CD4-positive, alpha-beta T cell treated with Interleukin-6 for 4 hours (primary cell): Measurements from ENCODE around the gene COMMD9.

Experiments
- DNase-seq: peaks from one replicate; pipeline ENCODE4 v3.0.0-alpha.2; 2020; ENCODE audit warnings: mixed read lengths

The COMMD9 gene

DNA sequence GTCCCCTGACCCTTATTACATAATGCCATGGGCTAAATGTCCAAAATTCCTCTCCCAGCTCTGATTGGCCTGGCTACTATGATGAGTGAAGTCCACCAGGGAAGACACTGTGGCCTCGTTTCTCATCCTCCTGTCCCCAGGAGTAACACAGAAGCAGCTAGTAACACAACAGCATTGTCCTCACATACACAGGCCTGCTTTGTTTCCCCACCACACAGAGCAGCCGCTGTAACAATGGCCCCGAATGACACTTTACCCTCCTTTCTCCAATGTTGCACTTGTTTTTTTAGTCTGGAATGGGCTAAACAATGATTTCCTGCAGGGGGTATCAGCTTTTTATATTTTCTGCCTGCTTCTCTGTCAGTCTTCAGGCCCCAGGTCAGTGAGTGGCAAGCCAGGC lies 6.7 kb upstream of the COMMD9 start, which contains the start of gene PRR5L:
TSS of gene PRR5L (plus strand) at position 363 of the 400 bp plus-strand sequence. CDS start 104,834 bp downstream, outside the sequence.
- DNase-seq = no peak

DNA sequence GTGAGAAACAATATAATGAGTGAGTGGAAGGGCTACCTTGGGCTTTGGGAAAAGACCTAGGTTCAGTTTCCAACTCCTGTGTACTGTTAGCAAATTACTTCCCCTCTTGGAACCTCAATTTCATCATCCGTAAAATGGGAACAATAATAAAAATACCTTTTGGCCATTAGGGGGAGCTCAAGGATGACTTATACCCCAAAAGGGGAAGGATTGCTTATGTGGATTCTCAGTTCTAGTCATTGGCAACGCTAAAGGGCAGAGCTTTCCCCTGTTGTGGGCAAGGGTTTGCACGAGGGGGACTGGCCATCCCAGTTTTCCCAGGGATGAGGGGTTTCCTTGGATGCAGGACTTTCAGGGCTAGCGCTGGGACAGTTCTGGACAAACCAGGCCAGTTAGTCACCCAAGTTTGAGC lies 3.1 kb upstream of the COMMD9 start:
- no peak for DNase-seq

DNA sequence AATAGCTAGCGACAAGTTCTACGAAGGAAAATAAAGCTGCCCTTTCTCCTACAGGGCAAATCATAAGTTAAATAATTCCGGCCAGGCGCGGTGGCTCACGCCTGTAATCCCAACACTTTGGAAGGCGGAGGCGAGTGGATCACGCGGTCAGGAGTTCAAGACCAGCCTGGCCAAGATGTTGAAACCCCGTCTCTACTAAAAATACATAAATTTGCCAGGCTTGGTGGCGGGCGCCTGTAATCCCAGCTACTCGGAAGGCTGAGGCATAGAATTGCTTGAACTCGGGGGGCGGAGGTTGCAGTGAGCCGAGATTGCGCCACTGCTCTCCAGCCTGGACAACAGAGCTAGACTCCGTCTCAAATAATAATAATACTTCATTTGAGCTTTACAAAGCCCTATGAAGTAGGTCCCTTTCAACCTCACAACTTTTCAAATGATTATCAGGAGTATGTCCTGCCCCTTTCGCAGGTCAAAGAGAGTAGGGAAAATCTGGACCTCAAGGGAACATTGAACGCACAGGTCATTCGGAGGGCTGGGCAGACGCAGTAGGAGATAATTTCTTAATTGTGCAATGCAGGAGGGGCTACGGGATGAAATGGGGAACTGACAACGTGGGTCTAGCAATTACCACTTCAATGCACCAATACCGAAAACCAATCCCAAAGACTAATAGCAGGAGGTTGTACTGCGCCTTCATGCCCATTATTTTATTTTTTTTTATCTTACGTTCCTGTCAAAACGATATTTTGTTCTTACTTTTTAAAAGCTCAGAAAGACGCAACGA lies 590 bp downstream of the COMMD9 start:
- no peak for DNase-seq

DNA sequence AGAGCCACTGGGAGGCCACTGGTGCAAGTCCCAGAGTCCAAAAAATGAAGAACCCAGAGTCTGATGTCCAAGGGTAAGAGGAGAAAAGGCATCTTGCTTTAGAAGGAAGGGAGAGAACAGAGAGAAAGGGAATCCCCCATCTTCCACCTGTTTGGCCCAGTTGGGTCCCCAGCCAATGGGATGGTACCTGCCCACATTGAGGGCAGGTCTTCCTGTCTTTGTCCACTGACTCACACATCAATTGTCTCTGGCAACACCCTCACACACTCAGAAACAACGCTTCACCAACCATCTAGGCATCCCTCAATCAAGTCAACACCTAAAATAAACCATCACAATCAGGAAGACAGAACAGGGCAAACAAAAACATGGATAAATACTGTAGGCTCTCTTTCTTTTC lies 6.3 kb downstream of the COMMD9 start:
- no peak for DNase-seq

DNA sequence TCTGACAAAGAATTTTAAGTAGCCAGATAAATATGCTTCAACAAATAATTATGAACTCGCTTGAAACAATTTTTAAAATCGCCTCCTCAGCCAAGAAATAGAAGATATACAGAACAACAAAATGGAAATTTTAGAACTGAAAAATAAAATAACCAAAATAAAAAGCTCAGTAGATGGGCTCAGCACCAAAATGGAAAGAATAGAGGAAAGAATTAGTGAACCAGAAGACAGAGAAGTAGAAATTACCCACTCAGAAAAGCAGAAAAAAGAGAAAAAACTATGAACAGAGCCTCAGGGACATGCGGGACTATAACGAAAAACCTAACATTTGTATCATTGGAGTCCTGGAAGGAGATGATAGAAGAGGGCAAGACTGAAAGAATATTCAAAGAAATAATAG lies 7.4 kb downstream of the COMMD9 start:
- DNase-seq = no peak

DNA sequence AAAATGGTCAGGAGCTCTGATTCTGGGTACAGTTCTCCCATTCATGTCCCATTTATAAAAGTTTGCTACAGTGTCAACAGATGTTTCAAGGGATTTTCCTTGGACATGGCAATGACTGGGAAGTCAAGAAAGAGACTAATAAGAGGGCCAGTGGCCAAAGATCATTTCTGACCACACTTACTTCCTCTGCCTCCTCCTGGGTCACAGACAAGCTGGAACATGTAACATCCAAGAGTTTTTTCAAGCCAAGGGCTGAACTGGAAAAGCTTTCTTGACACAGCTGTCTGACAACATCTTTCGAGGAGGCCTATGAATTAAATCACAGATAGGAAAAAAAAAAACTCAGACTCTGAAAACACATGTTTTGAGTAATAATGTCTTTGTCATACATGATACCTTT lies 8.7 kb downstream of the COMMD9 start:
- DNase-seq = no peak

DNA sequence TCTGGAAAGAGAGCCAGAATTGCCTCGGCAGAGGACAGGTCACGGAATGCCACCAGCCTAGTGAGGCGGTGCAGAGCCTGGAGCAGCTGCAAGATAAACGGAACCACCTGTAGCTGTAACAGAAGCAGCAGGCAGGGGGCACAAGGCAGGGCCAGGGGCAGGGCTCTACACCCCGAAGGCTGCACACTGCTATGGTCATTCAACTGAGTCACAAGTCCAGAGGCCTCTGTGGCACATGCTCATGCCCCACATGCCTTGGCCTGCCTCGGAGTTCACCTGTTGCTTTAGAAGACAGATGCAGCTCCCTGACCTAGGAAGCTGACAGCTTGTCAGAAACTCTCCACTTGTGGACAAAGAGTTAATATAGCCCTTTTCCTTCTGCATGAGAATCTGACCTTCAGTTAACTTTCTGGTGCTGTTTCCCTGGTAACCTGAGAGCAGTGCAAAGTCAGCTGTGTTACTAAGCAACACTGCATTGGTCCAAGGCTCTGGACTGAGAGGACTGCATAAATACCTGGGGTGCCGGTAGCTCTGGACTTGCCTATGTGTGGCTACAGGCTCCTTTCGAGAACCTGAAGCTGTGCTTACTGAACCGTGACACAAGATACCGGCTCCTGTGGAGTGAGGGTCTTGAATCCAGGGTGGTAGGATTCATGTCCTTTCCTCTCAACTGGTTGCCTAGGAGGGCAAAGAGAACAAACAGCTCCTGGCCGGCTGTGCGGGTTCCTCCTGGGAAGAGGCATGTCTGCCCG lies 10.5 kb downstream of the COMMD9 start:
- no peak for DNase-seq

DNA sequence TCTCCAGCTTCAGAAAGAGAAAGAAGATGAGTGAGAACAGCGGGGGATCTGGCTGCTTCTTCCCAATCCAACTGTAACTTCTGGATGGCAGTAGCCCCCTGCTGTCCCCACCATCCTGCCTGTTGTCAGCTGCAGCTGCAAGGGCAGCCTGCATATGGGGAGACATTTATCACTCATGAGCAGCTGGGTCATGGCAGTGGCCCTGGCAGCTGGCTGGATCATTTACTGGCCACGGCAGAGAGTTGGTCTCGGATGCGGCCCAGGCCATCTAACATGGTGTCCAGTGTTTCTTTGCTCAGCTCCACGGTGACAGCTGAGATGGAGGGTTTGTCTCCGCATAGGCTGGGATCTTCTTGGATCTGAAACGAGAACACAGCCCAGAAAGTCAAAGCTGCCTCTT lies 14.8 kb downstream of the COMMD9 start:
- no peak for DNase-seq

DNA sequence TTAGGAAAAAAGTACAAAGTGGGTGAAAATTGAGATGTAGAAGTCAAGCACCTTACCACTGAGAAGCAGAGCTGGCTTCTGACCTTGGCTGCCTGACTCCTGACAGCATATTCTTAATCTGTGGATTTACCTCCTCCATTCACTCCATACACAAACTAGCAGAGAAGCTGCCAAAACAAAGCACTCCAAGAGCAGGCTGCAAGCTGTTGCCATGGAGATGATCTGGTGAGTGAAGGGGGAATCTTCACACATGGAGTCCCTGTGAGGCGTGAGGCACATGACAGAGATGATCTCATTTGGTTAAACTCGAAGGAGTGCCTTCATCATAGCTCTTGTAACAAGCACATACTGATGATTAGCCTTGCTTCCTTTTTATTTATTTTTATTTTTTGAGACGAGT lies 16.1 kb downstream of the COMMD9 start:
- DNase-seq = no peak

DNA sequence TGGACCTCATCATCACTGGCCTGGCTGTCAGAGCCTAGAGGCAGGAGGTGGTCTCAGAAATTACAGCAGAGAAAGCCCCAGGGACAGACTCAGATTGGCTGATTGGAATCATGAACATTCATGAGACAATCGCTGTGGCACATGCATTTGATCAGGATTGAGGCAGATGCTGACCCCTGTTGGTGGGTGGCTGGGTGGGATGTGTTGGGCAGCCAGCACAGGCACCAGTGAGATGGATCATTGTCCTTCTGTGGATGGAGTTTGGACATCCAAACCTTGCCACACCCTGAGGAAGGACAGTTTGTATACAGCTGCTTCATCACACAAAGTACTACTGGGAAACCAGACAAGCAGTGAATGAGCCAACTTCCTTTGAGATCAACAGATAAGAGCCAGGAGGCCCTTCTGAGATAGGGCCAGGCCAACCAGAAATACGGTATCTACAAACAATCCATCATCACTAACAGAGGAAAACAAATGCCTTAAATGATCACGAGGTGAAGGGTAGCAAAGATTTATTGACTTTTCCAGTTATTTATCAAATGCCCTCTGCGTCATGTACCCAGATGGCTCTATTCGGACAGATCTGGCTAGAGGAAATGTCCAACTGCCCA lies 17.3 kb downstream of the COMMD9 start:
- DNase-seq = no peak

DNA sequence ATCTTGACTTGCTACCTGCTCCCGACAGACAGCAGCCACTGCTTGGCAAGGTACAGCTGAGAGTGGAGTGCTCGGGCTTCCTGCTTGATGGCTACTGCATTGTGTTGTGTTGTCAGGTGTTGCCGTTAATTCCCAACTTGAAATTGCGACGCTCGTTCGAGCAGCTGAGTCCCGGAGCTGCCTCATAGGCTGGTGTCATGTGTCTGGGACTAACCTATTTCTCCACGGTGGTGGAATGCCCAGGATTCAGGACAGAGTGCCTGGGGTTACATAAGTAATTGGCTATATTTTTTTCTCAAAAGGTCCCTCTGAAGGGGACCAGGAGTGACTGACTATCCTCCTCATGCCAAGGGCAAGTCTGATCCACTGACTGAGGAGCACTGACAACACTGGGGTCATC lies 18.5 kb downstream of the COMMD9 start:
- DNase-seq = no peak

DNA sequence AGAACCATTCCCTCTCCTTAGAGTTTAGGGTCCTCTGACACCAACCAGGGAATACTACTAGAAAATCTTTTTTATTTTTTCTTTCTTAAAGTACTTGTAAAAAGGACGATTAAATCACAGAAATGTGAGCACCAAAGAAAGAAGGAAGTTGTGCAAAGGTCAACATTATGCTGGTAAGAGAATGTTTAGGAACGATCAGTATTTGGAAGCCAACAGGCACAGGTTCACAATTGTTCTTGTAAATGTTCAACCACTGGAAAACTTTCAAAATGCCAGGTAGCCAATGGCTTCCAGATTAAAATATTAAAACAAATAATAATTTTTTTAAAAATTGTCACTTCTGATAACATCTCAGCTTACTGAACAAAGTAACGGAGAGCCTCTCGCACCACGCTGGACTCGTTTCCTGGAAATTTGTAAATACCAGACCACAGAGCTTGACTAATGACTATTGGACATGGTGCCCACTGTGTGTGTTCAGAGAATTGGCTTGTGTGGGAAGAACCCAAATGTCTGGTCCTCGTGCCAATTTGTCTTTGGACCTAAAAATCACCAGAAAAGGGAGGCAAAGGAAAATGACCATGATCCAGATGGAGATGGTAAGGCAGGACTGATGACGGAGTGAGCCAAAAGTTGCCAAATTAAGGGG lies 20.8 kb downstream of the COMMD9 start:
- no peak for DNase-seq

DNA sequence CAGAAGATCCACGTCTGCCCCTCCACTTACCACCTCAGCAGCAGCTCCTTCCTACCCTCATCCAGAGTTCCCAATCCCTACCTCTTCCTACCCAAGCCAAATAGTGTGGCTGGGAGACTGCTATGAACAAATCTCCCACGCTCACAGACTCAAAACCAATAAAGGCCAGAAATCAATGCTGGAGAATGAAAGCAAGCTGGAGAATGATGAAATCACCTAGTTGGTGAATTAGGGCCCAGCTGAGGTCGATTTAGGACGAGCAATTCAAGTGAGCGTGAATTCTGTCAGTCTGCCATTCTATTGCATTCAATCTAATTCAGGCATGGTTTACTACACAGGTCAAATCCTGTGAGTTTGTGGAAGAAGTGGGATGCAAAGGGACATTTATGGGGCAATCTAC lies 22.5 kb downstream of the COMMD9 start:
- no peak for DNase-seq

DNA sequence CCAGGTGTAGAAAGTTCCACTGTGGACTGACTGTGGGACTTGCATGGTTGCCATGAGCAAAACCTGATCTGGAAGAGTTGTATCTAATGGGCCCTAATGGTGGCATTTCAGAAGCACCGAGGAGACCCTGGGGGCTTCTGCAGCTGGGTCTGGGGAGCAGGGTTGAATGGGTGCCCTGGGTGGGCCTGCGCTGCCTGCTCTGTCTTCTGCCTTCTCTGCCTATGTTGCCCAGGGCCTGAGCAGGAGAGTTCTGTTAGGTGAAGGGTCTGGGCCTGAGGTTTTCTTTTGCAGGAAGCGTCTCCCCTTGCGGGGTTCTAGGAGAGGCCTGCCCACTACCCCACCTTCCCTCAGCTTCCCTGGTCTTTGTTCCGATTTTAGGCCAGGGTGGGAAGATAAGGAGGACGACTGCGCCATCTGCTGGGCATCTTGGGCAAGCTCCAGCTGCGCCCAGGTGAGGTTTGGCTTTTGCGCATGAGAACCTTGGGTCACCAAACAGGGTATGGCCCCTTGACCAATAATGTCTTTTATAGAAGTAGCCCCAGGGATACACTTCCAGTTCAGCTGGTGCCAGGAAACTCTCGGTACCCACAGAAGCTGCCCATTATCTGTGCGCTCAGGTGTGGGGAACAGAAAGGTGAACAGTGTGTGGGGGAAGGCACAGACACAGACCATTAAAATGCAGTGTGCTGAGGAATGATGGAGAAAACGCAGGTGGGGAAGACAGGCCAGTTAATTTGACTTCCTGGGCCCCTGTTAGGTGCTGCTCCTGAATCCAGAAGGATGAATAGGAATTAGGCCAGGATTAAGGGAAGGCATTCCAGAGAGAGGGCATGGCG lies 23.2 kb downstream of the COMMD9 start:
- peak; percentile 62 for DNase-seq

DNA sequence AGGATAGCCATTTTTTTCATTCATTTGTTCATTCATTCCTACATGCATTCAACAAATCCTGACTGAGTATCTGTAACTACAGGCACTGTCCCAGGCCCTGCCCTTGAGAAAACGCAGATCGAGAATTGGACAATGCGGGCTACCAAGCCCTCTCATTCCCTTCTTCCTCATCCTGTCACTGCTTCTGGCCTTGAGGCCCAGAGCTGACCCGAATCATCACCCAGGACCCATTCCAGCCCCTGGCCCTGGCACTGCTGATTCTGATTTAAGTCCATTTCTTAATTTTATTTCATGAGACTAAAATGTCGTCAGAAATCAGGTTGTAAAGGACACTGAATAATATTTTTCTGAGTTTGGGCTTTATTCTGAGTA lies 24.3 kb downstream of the COMMD9 start:
- no peak for DNase-seq

DNA sequence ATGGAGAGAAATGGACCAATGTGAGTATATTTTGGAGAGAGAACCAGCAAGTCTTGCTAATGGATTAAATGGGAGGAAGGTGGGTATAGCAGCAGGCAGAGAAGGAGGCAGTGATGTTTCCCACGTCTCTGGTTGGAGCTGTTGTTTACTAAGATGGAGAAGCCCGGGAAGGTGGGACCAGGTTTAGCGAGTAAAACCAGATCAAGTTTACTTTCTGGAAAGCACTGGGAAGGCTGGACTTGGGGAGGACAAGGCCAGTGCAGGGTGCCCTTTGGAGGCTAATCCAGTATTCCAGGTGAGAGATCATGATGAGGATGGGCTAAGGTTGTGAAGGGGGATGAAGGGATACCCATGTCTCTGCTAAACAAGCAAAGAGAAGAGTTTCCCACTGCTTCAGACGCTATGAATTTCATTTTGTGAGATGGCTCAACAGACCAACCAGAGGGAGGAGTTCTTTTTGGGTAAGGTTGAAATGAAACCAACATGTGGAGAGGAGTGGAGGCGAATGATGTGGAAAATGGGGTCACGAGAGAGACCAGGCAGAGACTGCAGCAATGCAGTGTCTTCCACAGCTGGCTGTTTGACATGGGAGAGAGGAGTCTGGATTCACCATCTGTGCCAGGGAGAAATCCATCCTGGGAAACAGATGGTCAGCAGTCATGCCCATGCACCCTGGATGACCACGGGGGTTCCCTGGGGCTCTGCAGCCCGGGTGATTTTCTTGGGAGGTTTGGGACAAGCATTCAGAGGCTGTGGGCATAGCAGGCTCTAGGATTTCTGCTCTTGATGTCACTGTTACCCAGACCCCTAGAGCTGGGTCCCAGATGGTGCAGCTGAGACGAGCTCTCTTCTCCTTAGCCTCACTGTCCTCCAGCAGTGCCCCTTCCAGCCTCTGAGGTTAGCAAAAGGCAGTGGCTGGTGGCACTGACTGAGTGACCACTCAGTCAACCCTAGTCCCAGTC lies 24.9 kb downstream of the COMMD9 start:
- no peak for DNase-seq

DNA sequence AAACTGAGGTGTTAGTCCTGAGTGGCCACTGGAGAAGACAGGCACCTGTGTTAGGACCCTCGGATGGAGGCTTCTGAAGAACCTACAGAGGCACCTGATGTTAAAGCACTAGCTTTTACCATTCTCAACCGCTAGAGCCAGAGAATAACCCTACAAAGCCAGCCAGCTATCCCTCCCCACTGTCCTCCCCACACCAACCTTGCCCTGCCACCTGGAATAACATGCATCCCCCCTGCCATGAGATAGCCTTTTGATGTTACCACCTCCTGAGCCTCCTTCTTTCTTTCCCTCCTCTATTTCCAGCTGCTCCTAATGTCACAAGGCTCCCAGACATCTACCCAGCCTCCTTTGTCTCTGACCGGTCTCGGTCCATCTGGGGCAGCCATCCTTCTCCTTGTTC lies 28.1 kb downstream of the COMMD9 start:
- DNase-seq = no peak

DNA sequence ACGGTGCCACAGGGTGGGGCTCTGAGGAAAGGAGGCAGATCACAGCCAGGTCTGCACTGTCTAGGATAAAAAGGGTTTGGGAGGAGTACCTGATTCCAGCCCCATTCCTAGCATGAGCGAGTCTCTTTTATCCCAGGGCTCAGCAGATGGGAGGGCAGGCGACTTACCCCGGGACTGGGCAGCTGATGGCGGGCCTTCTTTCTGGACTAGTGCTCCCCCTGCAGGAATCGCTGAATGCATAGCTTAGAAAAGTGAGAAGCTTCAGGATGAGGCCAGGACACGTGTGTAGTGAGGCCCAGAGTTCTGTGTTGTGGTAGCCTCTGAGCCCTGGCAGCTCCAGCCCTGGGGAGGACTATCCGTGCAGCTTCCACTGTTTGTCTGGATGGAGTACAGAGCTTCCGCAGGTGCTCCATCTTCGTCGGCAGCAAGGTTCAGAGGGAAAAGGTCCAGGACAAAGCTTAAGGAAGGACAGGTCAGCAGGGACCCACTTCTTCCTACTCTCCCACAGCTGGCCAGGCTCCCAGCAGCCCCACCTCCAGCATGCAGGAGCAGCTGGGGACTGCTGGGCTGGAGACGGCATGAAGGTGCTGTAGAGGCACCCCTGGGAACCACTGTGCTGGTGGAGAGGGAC lies 30.4 kb downstream of the COMMD9 start:
- DNase-seq = no peak

DNA sequence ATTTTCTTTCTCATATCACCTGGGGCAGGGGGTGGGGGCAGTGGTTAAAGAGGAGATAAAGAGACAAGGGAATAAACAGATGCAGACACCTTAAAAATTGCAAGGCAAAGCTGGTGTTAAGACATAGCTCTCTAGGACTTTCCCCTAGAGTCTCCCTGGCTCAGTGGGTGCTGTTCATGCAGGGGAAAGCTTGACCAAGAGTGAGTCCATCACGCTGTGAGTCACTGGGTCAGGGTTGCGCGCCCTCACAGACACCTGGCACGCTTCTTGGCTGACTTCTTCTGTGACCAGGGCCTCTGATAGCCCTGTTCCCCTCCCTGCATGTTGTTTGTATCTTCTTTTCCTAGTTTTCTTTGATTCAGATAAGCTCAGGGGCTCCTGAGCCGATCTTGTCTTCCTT lies 31.9 kb downstream of the COMMD9 start:
- DNase-seq = no peak

DNA sequence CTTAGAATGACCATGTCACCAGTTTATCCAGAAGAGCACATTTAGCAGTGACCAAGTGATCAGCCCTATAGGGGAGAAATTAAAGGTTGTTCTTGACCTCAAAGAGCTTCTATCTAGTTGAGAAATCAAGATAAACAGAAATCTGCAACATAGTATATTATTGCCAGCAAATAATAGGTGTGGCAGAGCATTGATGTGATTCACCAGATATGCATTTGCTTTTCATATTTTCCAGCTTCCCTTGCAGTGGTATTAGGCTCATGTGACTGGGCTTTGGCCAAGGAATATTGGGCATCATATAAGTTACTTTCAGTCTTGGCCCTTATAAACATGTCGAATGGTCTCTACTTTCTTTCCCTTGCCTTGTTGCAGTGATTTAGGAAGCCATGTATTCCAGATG lies 34.5 kb downstream of the COMMD9 start:
- no peak for DNase-seq

DNA sequence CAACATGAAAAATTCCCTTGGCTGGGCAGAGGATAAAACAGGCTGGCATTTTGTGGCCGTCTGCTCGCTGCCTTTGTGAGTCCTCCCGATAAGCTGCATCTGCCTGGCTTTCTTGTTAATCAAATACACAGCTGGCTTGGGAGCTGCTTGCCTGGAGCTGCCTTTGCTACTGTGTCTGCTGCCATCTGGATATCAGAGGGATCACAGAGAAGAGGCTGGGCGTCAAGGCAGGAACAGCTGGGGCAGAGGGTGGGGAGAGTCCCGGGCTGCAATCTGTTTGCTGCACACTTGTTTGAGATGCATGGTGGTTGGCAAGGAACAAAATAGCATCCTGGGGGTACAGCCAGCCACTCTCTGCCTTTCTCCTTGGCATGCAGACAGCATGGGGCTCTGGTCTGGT lies 36.0 kb downstream of the COMMD9 start:
- DNase-seq = no peak
